HEK293 (cell line): ENCODE results near the gene ACTR3C.

Source experiments
- CTCF ChIA-PET: fragments of 350-600 bp; formaldehyde crosslinking; extraction: SDS; loops from one replicate; lab custom pipeline; 2021; ENCODE audit warnings: antibody characterized with exemption; lab: Yijun Ruan, JAX
- POLR2A ChIA-PET: fragments of 300-600 bp; formaldehyde crosslinking; extraction: SDS; loops from one replicate; lab custom pipeline; 2020; ENCODE audit warnings: antibody characterized with exemption, inconsistent platforms; lab: Yijun Ruan, JAX
- H3K27ac ChIP-seq: fragments of 200-500 bp; sonication (Bioruptor generic); 2 replicates; pipeline ENCODE4 v1.5.1; 2014; ENCODE audit warnings: low read depth, low read length, control low read depth, inconsistent platforms; ENCODE audit errors: extremely low read depth
- H3K36me3 ChIP-seq, 2 experiments: fragments of 200-500 bp in 1 of 2; sonication (Bioruptor generic) in 1 of 2; 1 replicate in 1 of 2; 2 replicates in 1 of 2; pipeline ENCODE4 v1.5.1; 2014 to 2017; ENCODE audit warnings: inconsistent platforms in 2 of 2, low read length in 2 of 2; ENCODE audit not compliant: control insufficient read depth in 2 of 2, insufficient read depth in 1 of 2
- H3K4me1 ChIP-seq: fragments of 200-500 bp; sonication (Bioruptor generic); 2 replicates; pipeline ENCODE4 v1.5.1; 2014; ENCODE audit warnings: mild to moderate bottlenecking, low read length, inconsistent platforms; ENCODE audit not compliant: control insufficient read depth, insufficient read depth
- H3K4me3 ChIP-seq: 2 replicates; pipeline ENCODE4 v1.5.1; 2011; ENCODE audit warnings: low read depth, mild to moderate bottlenecking, control low read depth, low read length, moderate library complexity
- H3K9me3 ChIP-seq: fragments of 200-500 bp; sonication (Bioruptor generic); 2 replicates; pipeline ENCODE4 v1.5.1; 2014; ENCODE audit warnings: low read depth, low read length, inconsistent platforms; ENCODE audit not compliant: control insufficient read depth, insufficient read depth
- IKZF3 ChIP-seq: fragments of 450-650 bp; IDR thresholded peaks from 2 replicates; pipeline ENCODE4 v1.5.0; 2018; ENCODE audit warnings: missing biosample characterization, mild to moderate bottlenecking, missing genetic modification characterization, moderate library complexity
- KLF8 ChIP-seq: fragments of 450-650 bp; formaldehyde crosslinking; IDR thresholded peaks from 2 replicates; pipeline ENCODE4 v1.5.1; 2016; ENCODE audit warnings: missing biosample characterization, missing genetic modification characterization
- OSR2 ChIP-seq: fragments of 450-650 bp; formaldehyde crosslinking; IDR thresholded peaks from 2 replicates; pipeline ENCODE4 v1.5.1; 2016; ENCODE audit warnings: missing biosample characterization, missing genetic modification characterization
- OVOL3 ChIP-seq: fragments of 450-650 bp; formaldehyde crosslinking; IDR thresholded peaks from 2 replicates; pipeline ENCODE4 v1.5.1; 2016; ENCODE audit warnings: missing biosample characterization, missing genetic modification characterization
- RBAK ChIP-seq: fragments of 450-650 bp; formaldehyde crosslinking; IDR thresholded peaks from 2 replicates; pipeline ENCODE4 v1.5.1; 2016; ENCODE audit warnings: missing biosample characterization, missing genetic modification characterization
- SCRT2 ChIP-seq: fragments of 450-650 bp; formaldehyde crosslinking; IDR thresholded peaks from 2 replicates; pipeline ENCODE4 v1.5.1; 2016; ENCODE audit warnings: missing biosample characterization, missing genetic modification characterization
- TCF7L2 ChIP-seq: IDR thresholded peaks from 2 replicates; pipeline ENCODE4 v1.6.1; 2011; ENCODE audit warnings: low read depth, mild to moderate bottlenecking, inconsistent platforms, low read length, moderate library complexity, borderline replicate concordance
- TSHZ1 ChIP-seq: fragments of 450-650 bp; formaldehyde crosslinking; IDR thresholded peaks from 2 replicates; pipeline ENCODE4 v1.5.1; 2016; ENCODE audit warnings: missing biosample characterization, missing genetic modification characterization, borderline replicate concordance
- ZBTB17 ChIP-seq: fragments of 450-650 bp; formaldehyde crosslinking; IDR thresholded peaks from 2 replicates; pipeline ENCODE4 v1.5.1; 2016; ENCODE audit warnings: missing biosample characterization, missing genetic modification characterization
- ZBTB7A ChIP-seq: fragments of 450-650 bp; formaldehyde crosslinking; IDR thresholded peaks from 2 replicates; pipeline ENCODE4 v1.5.1; 2016; ENCODE audit warnings: low read depth, missing biosample characterization, missing genetic modification characterization
- ZNF114 ChIP-seq: fragments of 450-650 bp; formaldehyde crosslinking; IDR thresholded peaks from 2 replicates; pipeline ENCODE4 v1.5.0; 2017; ENCODE audit warnings: missing biosample characterization, missing genetic modification characterization
- ZNF19 ChIP-seq: fragments of 450-650 bp; formaldehyde crosslinking; IDR thresholded peaks from 2 replicates; pipeline ENCODE4; 2016; ENCODE audit warnings: missing biosample characterization, missing genetic modification characterization, low read depth
- ZNF223 ChIP-seq: fragments of 450-650 bp; formaldehyde crosslinking; IDR thresholded peaks from 2 replicates; pipeline ENCODE4 v1.5.1; 2016; ENCODE audit warnings: missing biosample characterization, missing genetic modification characterization
- ZNF341 ChIP-seq: fragments of 450-650 bp; formaldehyde crosslinking; IDR thresholded peaks from 2 replicates; pipeline ENCODE4; 2016; ENCODE audit warnings: low read depth, missing biosample characterization, missing genetic modification characterization
- ZNF350 ChIP-seq: fragments of 450-650 bp; formaldehyde crosslinking; IDR thresholded peaks from 2 replicates; pipeline ENCODE4 v1.5.0; 2017; ENCODE audit warnings: missing biosample characterization, mild to moderate bottlenecking, missing genetic modification characterization
- ZNF596 ChIP-seq: fragments of 450-650 bp; IDR thresholded peaks from 2 replicates; pipeline ENCODE4 v1.5.0; 2018; ENCODE audit warnings: missing biosample characterization, mild to moderate bottlenecking, missing genetic modification characterization, moderate library complexity
- ZNF792 ChIP-seq: fragments of 450-650 bp; formaldehyde crosslinking; IDR thresholded peaks from 2 replicates; pipeline ENCODE4 v1.5.1; 2016; ENCODE audit warnings: missing biosample characterization, missing genetic modification characterization
- ZSCAN23 ChIP-seq: fragments of 450-650 bp; formaldehyde crosslinking; IDR thresholded peaks from 2 replicates; pipeline ENCODE4 v1.5.1; 2016; ENCODE audit warnings: missing biosample characterization, missing genetic modification characterization
- ZSCAN5A ChIP-seq: fragments of 450-650 bp; formaldehyde crosslinking; IDR thresholded peaks from 2 replicates; pipeline ENCODE4 v1.5.1; 2016; ENCODE audit warnings: missing biosample characterization, missing genetic modification characterization
- TF ChIP-seq, protein P1 (sequence below): fragments of 450-650 bp; formaldehyde crosslinking; IDR thresholded peaks from 2 replicates; pipeline ENCODE4 v1.5.1; 2016; ENCODE audit warnings: missing biosample characterization, missing genetic modification characterization

ACTR3C gene

GRCh38 chr7:150329331-150330120 lies 6.2 kb upstream of the ACTR3C start (continued):
- no peak for TF ChIP-seq ZBTB7A (tag by site-specific recombination)
- TF ChIP-seq ZNF223 (tag by site-specific recombination) = no peak
- TF ChIP-seq SCRT2 = no peak
- TF ChIP-seq, all 188 proteins: peak for 0

GRCh38 chr7:150327308-150327707 lies 4.0 kb upstream of the ACTR3C start:
- H3K27ac ChIP-seq = no peak overlapping the region
- H3K4me3 ChIP-seq = no peak overlapping the region
- H3K4me1 ChIP-seq = no peaks in the 10 kb centered on the region
- TF ChIP-seq ZNF596 (no peak), ZSCAN23 (no peak), ZNF792 (tag by site-specific recombination) (no peak), ZBTB17 (tag by site-specific recombination) (no peak), ZNF19 (tag by site-specific recombination) (no peak), ZSCAN5A (tag by site-specific recombination) (no peak), RBAK (tag by site-specific recombination) (no peak), IKZF3 (no peak), ZNF114 (no peak), OSR2 (tag by site-specific recombination) (no peak), ZNF350 (tag by site-specific recombination) (no peak), TCF7L2 (no peak), OVOL3 (tag by site-specific recombination) (no peak), ZNF341 (tag by site-specific recombination) (no peak), TSHZ1 (tag by site-specific recombination) (no peak), KLF8 (tag by site-specific recombination) (no peak)
- TF ChIP-seq, protein P1, sequence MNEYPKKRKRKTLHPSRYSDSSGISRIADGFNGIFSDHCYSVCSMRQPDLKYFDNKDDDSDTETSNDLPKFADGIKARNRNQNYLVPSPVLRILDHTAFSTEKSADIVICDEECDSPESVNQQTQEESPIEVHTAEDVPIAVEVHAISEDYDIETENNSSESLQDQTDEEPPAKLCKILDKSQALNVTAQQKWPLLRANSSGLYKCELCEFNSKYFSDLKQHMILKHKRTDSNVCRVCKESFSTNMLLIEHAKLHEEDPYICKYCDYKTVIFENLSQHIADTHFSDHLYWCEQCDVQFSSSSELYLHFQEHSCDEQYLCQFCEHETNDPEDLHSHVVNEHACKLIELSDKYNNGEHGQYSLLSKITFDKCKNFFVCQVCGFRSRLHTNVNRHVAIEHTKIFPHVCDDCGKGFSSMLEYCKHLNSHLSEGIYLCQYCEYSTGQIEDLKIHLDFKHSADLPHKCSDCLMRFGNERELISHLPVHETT (tag by site-specific recombination) = no peak
- CTCF ChIA-PET = interaction anchor here (0.7 kb wide), 1 partner anchor 361 kb away, joined by 3 read pairs; no protein-coding TSS in a partner anchor
- H3K9me3 ChIP-seq = no peaks in the 10 kb centered on the region
- POLR2A ChIA-PET = interaction anchor here (0.7 kb wide), 1 partner anchor 462 kb away, joined by 3 read pairs; no protein-coding TSS in a partner anchor
- peaks cover 8 to 81% of the 10 kb centered on the region in 2 experiments for H3K36me3 ChIP-seq
